Fibroblast of lung (primary cell): Measurements from ENCODE around the gene DEGS2. TPM values are rescaled to one million over a fixed set of nuclear protein-coding genes. Genes with fewer than 3 reads are reported as not detected.
A peak's percentile ranks its signal among the peaks of the same experiment; 100 is the strongest.

Experiments used
- DNase-seq, 2 donors: peaks; one replicate each; pipeline versions ENCODE4 v3.0.0 to v3.0.0-alpha.2; 2010; ENCODE audit warnings: low read depth in 2 of 2
- H2AFZ ChIP-seq: 2 replicates; pipeline ENCODE4 v1.5.1; 2012; ENCODE audit warnings: low read length, control low read depth, inconsistent platforms
- H3K27ac ChIP-seq: 2 replicates; pipeline ENCODE4 v1.5.1; 2011; ENCODE audit warnings: low read length, control low read depth; ENCODE audit not compliant: insufficient read depth
- H3K27me3 ChIP-seq: 2 replicates; pipeline ENCODE4 v1.5.1; 2011; ENCODE audit warnings: mild to moderate bottlenecking, low read length; ENCODE audit not compliant: control insufficient read depth, insufficient read depth
- H3K36me3 ChIP-seq: 2 replicates; pipeline ENCODE4 v1.5.1; 2011; ENCODE audit warnings: low read length; ENCODE audit not compliant: control insufficient read depth, insufficient read depth
- H3K4me1 ChIP-seq: 2 replicates; pipeline ENCODE4 v1.5.1; 2011; ENCODE audit warnings: low read length; ENCODE audit not compliant: control insufficient read depth, insufficient read depth; ENCODE audit errors: extremely low read depth
- H3K4me2 ChIP-seq: 2 replicates; pipeline ENCODE4 v1.5.1; 2011; ENCODE audit warnings: low read length, control low read depth; ENCODE audit not compliant: insufficient read depth; ENCODE audit errors: extremely low read depth
- H3K4me3 ChIP-seq, 4 experiments: fragments of 200-600 bp in 1 of 4; sonication (generic) in 1 of 4; replicated peaks in 1 of 4; 2 replicates each; pipeline ENCODE4 v1.5.1; 2011 to 2016; ENCODE audit warnings: low read length in 4 of 4, low read depth in 3 of 4, mild to moderate bottlenecking in 3 of 4, control low read depth in 2 of 4, inconsistent platforms in 1 of 4, mixed read lengths in 1 of 4; ENCODE audit not compliant: insufficient read depth in 1 of 4; ENCODE audit errors: control extremely low read depth in 1 of 4
- H3K79me2 ChIP-seq: 2 replicates; pipeline ENCODE4 v1.5.1; 2012; ENCODE audit warnings: mild to moderate bottlenecking, low read length, inconsistent platforms; ENCODE audit not compliant: control insufficient read depth, insufficient read depth
- H3K9ac ChIP-seq: 2 replicates; pipeline ENCODE4 v1.5.1; 2011; ENCODE audit warnings: mild to moderate bottlenecking, low read length, control low read depth; ENCODE audit not compliant: insufficient read depth
- H3K9me3 ChIP-seq: 2 replicates; pipeline ENCODE4 v1.5.1; 2012; ENCODE audit warnings: low read depth, low read length; ENCODE audit not compliant: control insufficient read depth, insufficient read depth
- H4K20me1 ChIP-seq: 2 replicates; pipeline ENCODE4 v1.5.1; 2011; ENCODE audit warnings: low read length; ENCODE audit not compliant: control insufficient read depth, insufficient read depth; ENCODE audit errors: extremely low read depth
- CTCF ChIP-seq, 2 donors: IDR thresholded peaks in 1 of 2; conservative IDR thresholded peaks in 1 of 2; 1 replicate in 1 of 2; 2 replicates in 1 of 2; pipeline ENCODE4 v1.5.1; 2011 to 2012; ENCODE audit warnings: low read length in 2 of 2, control low read depth in 1 of 2, inconsistent platforms in 1 of 2, low read depth in 1 of 2, mild to moderate bottlenecking in 1 of 2
- EZH2 ChIP-seq: IDR thresholded peaks from 2 replicates; pipeline ENCODE4 v1.5.1; 2012; ENCODE audit warnings: low read length, control low read depth, mild to moderate bottlenecking; ENCODE audit errors: missing control alignments
- polyA plus RNA-seq, 2 donors: library from polyadenylated mRNA; depleted of rRNA in 1 of 2; stranded (reverse) in 1 of 2; unstranded in 1 of 2; fragments of >200 nt; gene quantifications; 2 replicates each; pipeline ENCODE4 v1.2.1, GENCODE V29; 2011 to 2012; ENCODE audit warnings: missing spikeins in 1 of 2
- total RNA-seq: library from RNA; depleted of rRNA; stranded (reverse); fragments of >200 nt; gene quantifications from 2 replicates; pipeline ENCODE4 v1.2.1, GENCODE V29; 2014

The DEGS2 gene
- total and polyA plus RNA-seq, 2 donors (not counting 1 experiment from before 2014, with no cell fraction given): under 0.01 TPM; not detected in 1

- DNase-seq: peak; percentile 32 to 72
- Histone ChIP-seq H3K4me2 (no peak overlapping the region), H3K36me3 (no peaks in the 10 kb centered on the region), H3K9me3 (no peaks in the 10 kb centered on the region), H3K27me3 (no peaks in the 10 kb centered on the region), H2AFZ (no peak overlapping the region), H3K9ac (no peak overlapping the region), H3K4me1 (no peaks in the 10 kb centered on the region), H3K79me2 (no peaks in the 10 kb centered on the region), H3K27ac (no peak overlapping the region), H3K4me3 (no peak overlapping the region), H4K20me1 (no peaks in the 10 kb centered on the region)
- no peak for TF ChIP-seq CTCF (conservative IDR thresholded peaks at IDR 0.05 in 1 of 2, IDR thresholded peaks at IDR 0.05 in 1 of 2; ENCODE audit: low read depth in 1 of 2, low read length in 2 of 2)
- TF ChIP-seq EZH2: no peak
Observed at GRCh38 chr14:100203962-100204834, 44.8 kb upstream of the DEGS2 start.

GRCh38 chr14:100203146-100203545, 43.7 kb upstream of the DEGS2 start:
- DNase-seq: no peak

More at GRCh38 chr14:100203146-100203545, 43.7 kb upstream of the DEGS2 start:
- H3K9ac ChIP-seq: no peak overlapping the region
- no peak overlapping the region for H2AFZ ChIP-seq
- no peaks in the 10 kb centered on the region for H3K36me3 ChIP-seq
- H3K4me3 ChIP-seq: no peak overlapping the region
- H3K4me1 ChIP-seq: no peaks in the 10 kb centered on the region
- no peaks in the 10 kb centered on the region for H3K9me3 ChIP-seq
- H3K27me3 ChIP-seq: no peaks in the 10 kb centered on the region
- H3K27ac ChIP-seq: no peak overlapping the region
- H3K79me2 ChIP-seq: no peaks in the 10 kb centered on the region
- no peak for TF ChIP-seq CTCF (conservative IDR thresholded peaks at IDR 0.05 in 1 of 2, IDR thresholded peaks at IDR 0.05 in 1 of 2; ENCODE audit: low read depth in 1 of 2, low read length in 2 of 2)
- TF ChIP-seq EZH2: no peak
- no peaks in the 10 kb centered on the region for H4K20me1 ChIP-seq
- H3K4me2 ChIP-seq: no peak overlapping the region
